GM12878 (cell line): ENCODE data around the gene CFAP70.

Experiments
- CTCF ChIP-seq, 3 experiments: IDR thresholded peaks in 2 of 3; conservative IDR thresholded peaks in 1 of 3; 2 replicates each; pipeline ENCODE4 v1.5.1; 2011; ENCODE audit warnings: low read depth in 3 of 3, low read length in 3 of 3, mild to moderate bottlenecking in 3 of 3, control low read depth in 2 of 3, moderate library complexity in 2 of 3, inconsistent platforms in 1 of 3, mixed read lengths in 1 of 3; ENCODE audit not compliant: control insufficient read depth in 2 of 3, insufficient read depth in 1 of 3; ENCODE audit errors: extremely low read depth in 1 of 3
- TARDBP ChIP-seq: IDR thresholded peaks from 2 replicates; pipeline ENCODE4 v1.6.1; 2016; ENCODE audit warnings: borderline replicate concordance
- ZBTB33 ChIP-seq: fragments of 450-650 bp; IDR thresholded peaks from 2 replicates; pipeline ENCODE4 v1.6.1; 2017; ENCODE audit warnings: mild to moderate bottlenecking

- TF ChIP-seq ZBTB33 (no peak), CTCF (IDR thresholded peaks at IDR 0.05 in 2 of 3, conservative IDR thresholded peaks at IDR 0.05 in 1 of 3; ENCODE audit: control insufficient read depth in 2 of 3, extremely low read depth in 1 of 3, insufficient read depth in 1 of 3, low read depth in 3 of 3, low read length in 3 of 3) (peak in 2 of 3 experiments; percentile 5 to 24; a peak in 1 of 6 replicates), TARDBP (no peak)
These were observed 125.8 kb downstream of the CFAP70 start for GRCh38 chr10:73232887-73233286.
